HG03342 (cell line): ENCODE data around the gene SDK1.
"Not testable (repeated sequence)": the region's sequence is repeated elsewhere in the genome, so short reads cannot be mapped to it uniquely, and the experiment has no call there.

ENCODE experiments used
- ATAC-seq: cut with Tn5 transposase; IDR thresholded peaks from one replicate; pipeline ENCODE4 v1.9.1; 2021; ENCODE audit warnings: mild to moderate bottlenecking, moderate library complexity; ENCODE audit not compliant: unreplicated experiment

SDK1 gene

GRCh38 chr7:4314316-4314715, 1013.3 kb downstream of the SDK1 start:
- ATAC-seq: not testable (repeated sequence)
